Measurements from ENCODE around the gene PTDSS2. TPM values are rescaled to one million over a fixed set of nuclear protein-coding genes. Genes with fewer than 3 reads are reported as not detected.

Gene PTDSS2
- total and polyA plus RNA-seq, 2 of the 13 experiments (the other 11 are each of a cell fraction or from before 2014, with no cell fraction given), result 21.7 to 26.4 TPM

- 94% methylated on average over 18 of the region's 37 CpGs for WGBS (ENCODE audit: low lambda C conversion rate)
- Histone ChIP-seq H3K9ac (ENCODE audit: insufficient read depth, low read depth, low read length) (no peak overlapping the region), H3K4me3 (replicated peaks in 1 of 3; ENCODE audit: insufficient read depth in 1 of 3, low read depth in 2 of 3, low read length in 3 of 3) (no peak overlapping the region), H4K20me1 (ENCODE audit: insufficient read depth, low read length) (no peaks in the 10 kb centered on the region), H3K36me3 (replicated peaks in 1 of 2; ENCODE audit: control insufficient read depth in 1 of 2, insufficient read depth in 2 of 2, low read length in 2 of 2) (peaks cover 36 to 49% of the 10 kb centered on the region in 2 experiments), H3K27ac (ENCODE audit: extremely low read length, insufficient read depth, low read length) (no peak overlapping the region), H3K4me2 (ENCODE audit: low read depth, low read length) (no peak overlapping the region), H3K79me2 (ENCODE audit: insufficient read depth, low read length) (no peaks in the 10 kb centered on the region), H3K4me1 (ENCODE audit: insufficient read depth, low read length) (no peaks in the 10 kb centered on the region), H3K9me3 (ENCODE audit: low read length) (no peaks in the 10 kb centered on the region), H3K27me3 (ENCODE audit: control insufficient read depth in 1 of 2, insufficient read depth in 2 of 2, low read length in 2 of 2) (no peaks in the 10 kb centered on the region), H2AFZ (ENCODE audit: low read length) (no peak overlapping the region)
- BruUV-seq (replicated peaks), result no TSS peak
- intact Hi-C loops (cut with micrococcal nuclease; ENCODE audit: unreplicated experiment) (no loop called here), in situ Hi-C loops (cut with HindIII; ENCODE audit: extremely low pct_ligation_motif_present, low pct_unique_long_range_greater_than_20kb) (no loop called here)
- ChIA-PET POLR2A (no interaction called here), CTCF (ENCODE audit: low intra/inter-chr PET ratio, low total read pairs) (no interaction called here)
- FAIRE-seq, result no peak
- DNase-seq (ENCODE audit: low spot score), result no peak
- no peak for ATAC-seq
- peak; percentile 86 for TF ChIP-seq AGO2 (optimal IDR thresholded peaks at IDR 0.05; ENCODE audit: low read depth, low read length)
- peak; percentile 47 for TF ChIP-seq TARDBP (CRISPR knock-in tag; IDR thresholded peaks at IDR 0.05)
- no peak for TF ChIP-seq ZNF737 (CRISPR knock-in tag; IDR thresholded peaks at IDR 0.05; ENCODE audit: borderline replicate concordance)
- peak; percentile 42; the same call in 1 of the 2 replicates for TF ChIP-seq RBFOX2 (IDR thresholded peaks at IDR 0.05; ENCODE audit: low read depth, low read length)
- TF ChIP-seq KAT7 (CRISPR knock-in tag; IDR thresholded peaks at IDR 0.05; ENCODE audit: borderline replicate concordance), result no peak
- TF ChIP-seq ZC3H13 (CRISPR knock-in tag; IDR thresholded peaks at IDR 0.05), result 0 out of 2 replicates have a peak, but pooled peaks have one; percentile 25
Measured at GRCh38 chr11:494761-495536, 44.9 kb downstream of the PTDSS2 start.

DNA sequence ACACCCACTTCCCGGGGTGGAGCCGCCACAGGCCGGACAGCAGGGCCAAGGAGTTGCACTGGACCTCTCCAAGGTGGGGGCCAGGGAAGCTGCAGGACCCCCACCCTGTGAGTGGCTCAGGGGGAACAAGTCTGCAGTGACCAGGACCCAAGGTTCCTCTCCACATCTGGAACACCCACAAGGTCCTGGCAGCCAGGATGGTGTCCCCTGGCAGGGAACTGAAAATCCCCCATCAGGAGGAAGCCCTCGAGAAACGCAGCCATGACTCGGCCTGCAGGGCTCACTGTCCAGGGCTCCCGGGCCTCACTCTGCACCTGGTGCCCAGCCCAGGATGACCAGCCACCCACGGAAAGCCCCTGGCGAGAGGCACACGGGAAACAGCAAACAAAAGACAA, 45.5 kb downstream of the PTDSS2 start:
- H3K9me3 ChIP-seq (ENCODE audit: low read length), result no peaks in the 10 kb centered on the region
- H4K20me1 ChIP-seq (ENCODE audit: insufficient read depth, low read length), result no peaks in the 10 kb centered on the region
- H3K4me2 ChIP-seq (ENCODE audit: low read depth, low read length), result no peak overlapping the region
- H3K27me3 ChIP-seq (ENCODE audit: control insufficient read depth in 1 of 2, insufficient read depth in 2 of 2, low read length in 2 of 2), result no peaks in the 10 kb centered on the region
- H3K79me2 ChIP-seq (ENCODE audit: insufficient read depth, low read length), result no peaks in the 10 kb centered on the region
- ChIA-PET POLR2A (no interaction called here), CTCF (ENCODE audit: low intra/inter-chr PET ratio, low total read pairs) (no interaction called here)
- DNase-seq (ENCODE audit: low spot score), result no peak
- intact Hi-C loops (cut with micrococcal nuclease; ENCODE audit: unreplicated experiment) (no loop called here), in situ Hi-C loops (cut with HindIII; ENCODE audit: extremely low pct_ligation_motif_present, low pct_unique_long_range_greater_than_20kb) (no loop called here)
- 95% methylated on average over 10 of the region's 10 CpGs for WGBS (ENCODE audit: low lambda C conversion rate)
- no peak overlapping the region for H3K4me3 ChIP-seq (replicated peaks in 1 of 3; ENCODE audit: insufficient read depth in 1 of 3, low read depth in 2 of 3, low read length in 3 of 3)
- no peak overlapping the region for H3K9ac ChIP-seq (ENCODE audit: insufficient read depth, low read depth, low read length)
- peaks cover 38 to 51% of the 10 kb centered on the region in 2 experiments for H3K36me3 ChIP-seq (replicated peaks in 1 of 2; ENCODE audit: control insufficient read depth in 1 of 2, insufficient read depth in 2 of 2, low read length in 2 of 2)
- no peak for TF ChIP-seq CHCHD3 (CRISPR knock-in tag; IDR thresholded peaks at IDR 0.05)
- TF ChIP-seq ZNF18 (CRISPR knock-in tag; IDR thresholded peaks at IDR 0.05; ENCODE audit: insufficient replicate concordance), result no peak
- TF ChIP-seq SP5 (CRISPR knock-in tag; IDR thresholded peaks at IDR 0.05; ENCODE audit: borderline replicate concordance, low read depth), result no peak
- no peak for TF ChIP-seq ZNF513 (CRISPR knock-in tag; conservative IDR thresholded peaks at IDR 0.05)
- TF ChIP-seq ZSCAN29 (CRISPR knock-in tag; conservative IDR thresholded peaks at IDR 0.05), result no peak
- TF ChIP-seq HOXA9 (CRISPR knock-in tag; IDR thresholded peaks at IDR 0.05; ENCODE audit: borderline replicate concordance), result no peak
- no peak for TF ChIP-seq ZNF616 (CRISPR knock-in tag; IDR thresholded peaks at IDR 0.05; ENCODE audit: low read depth)
- TF ChIP-seq, protein P1, sequence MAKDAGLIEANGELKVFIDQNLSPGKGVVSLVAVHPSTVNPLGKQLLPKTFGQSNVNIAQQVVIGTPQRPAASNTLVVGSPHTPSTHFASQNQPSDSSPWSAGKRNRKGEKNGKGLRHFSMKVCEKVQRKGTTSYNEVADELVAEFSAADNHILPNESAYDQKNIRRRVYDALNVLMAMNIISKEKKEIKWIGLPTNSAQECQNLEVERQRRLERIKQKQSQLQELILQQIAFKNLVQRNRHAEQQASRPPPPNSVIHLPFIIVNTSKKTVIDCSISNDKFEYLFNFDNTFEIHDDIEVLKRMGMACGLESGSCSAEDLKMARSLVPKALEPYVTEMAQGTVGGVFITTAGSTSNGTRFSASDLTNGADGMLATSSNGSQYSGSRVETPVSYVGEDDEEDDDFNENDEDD (CRISPR knock-in tag; IDR thresholded peaks at IDR 0.05; ENCODE audit: borderline replicate concordance), result no peak
- no peak overlapping the region for H3K27ac ChIP-seq (ENCODE audit: extremely low read length, insufficient read depth, low read length)
- no TSS peak for BruUV-seq (replicated peaks)
- H2AFZ ChIP-seq (ENCODE audit: low read length), result no peak overlapping the region
- no peak for ATAC-seq
- FAIRE-seq, result no peak
- H3K4me1 ChIP-seq (ENCODE audit: insufficient read depth, low read length), result no peaks in the 10 kb centered on the region
